ENCODE results near the gene CCL28.

Gene CCL28

GRCh38 chr5:43353668-43354067 is 58.5 kb downstream of the CCL28 start:
- no peak overlapping the region for H3K4me2 ChIP-seq (ENCODE audit: low read length)
- no peak overlapping the region for H3K4me3 ChIP-seq (ENCODE audit: low read length)
- no peaks in the 10 kb centered on the region for H3K36me3 ChIP-seq (ENCODE audit: insufficient read depth, low read length)
- H3K9me3 ChIP-seq (replicated peaks; ENCODE audit: low read length) = no peaks in the 10 kb centered on the region
- peaks cover 9% of the 10 kb centered on the region for H3K27me3 ChIP-seq (ENCODE audit: control insufficient read depth, insufficient read depth, low read length)
- H3K4me1 ChIP-seq (ENCODE audit: control insufficient read depth, insufficient read depth, low read length) = no peaks in the 10 kb centered on the region
- H3K9ac ChIP-seq (ENCODE audit: low read depth, low read length) = no peak overlapping the region

GRCh38 chr5:43352915-43353314 is 59.3 kb downstream of the CCL28 start:
- Histone ChIP-seq H3K4me1 (ENCODE audit: control insufficient read depth, insufficient read depth, low read length) (no peaks in the 10 kb centered on the region), H3K4me2 (ENCODE audit: low read length) (no peak overlapping the region), H3K9me3 (replicated peaks; ENCODE audit: low read length) (no peaks in the 10 kb centered on the region), H3K36me3 (ENCODE audit: insufficient read depth, low read length) (no peaks in the 10 kb centered on the region), H3K4me3 (ENCODE audit: low read length) (no peak overlapping the region), H3K27me3 (ENCODE audit: control insufficient read depth, insufficient read depth, low read length) (peaks cover 8% of the 10 kb centered on the region), H3K9ac (ENCODE audit: low read depth, low read length) (no peak overlapping the region)

- H3K9me3 ChIP-seq (replicated peaks; ENCODE audit: low read length) = no peaks in the 10 kb centered on the region
- no peak overlapping the region for H3K4me2 ChIP-seq (ENCODE audit: low read length)
- no peaks in the 10 kb centered on the region for H3K36me3 ChIP-seq (ENCODE audit: insufficient read depth, low read length)
- H3K9ac ChIP-seq (ENCODE audit: low read depth, low read length) = no peak overlapping the region
- H3K4me1 ChIP-seq (ENCODE audit: control insufficient read depth, insufficient read depth, low read length) = no peaks in the 10 kb centered on the region
- H3K4me3 ChIP-seq (ENCODE audit: low read length) = no peak overlapping the region
- peaks cover 6% of the 10 kb centered on the region for H3K27me3 ChIP-seq (ENCODE audit: control insufficient read depth, insufficient read depth, low read length)
Measured at GRCh38 chr5:43352131-43352530, 60.1 kb downstream of the CCL28 start.

- H3K4me3 ChIP-seq (ENCODE audit: low read length) = no peak overlapping the region
- no peaks in the 10 kb centered on the region for H3K4me1 ChIP-seq (ENCODE audit: control insufficient read depth, insufficient read depth, low read length)
- H3K36me3 ChIP-seq (ENCODE audit: insufficient read depth, low read length) = no peaks in the 10 kb centered on the region
- H3K27me3 ChIP-seq (ENCODE audit: control insufficient read depth, insufficient read depth, low read length) = peaks cover 3% of the 10 kb centered on the region
- no peak overlapping the region for H3K4me2 ChIP-seq (ENCODE audit: low read length)
- H3K9me3 ChIP-seq (replicated peaks; ENCODE audit: low read length) = no peaks in the 10 kb centered on the region
- H3K9ac ChIP-seq (ENCODE audit: low read depth, low read length) = no peak overlapping the region
Measured at GRCh38 chr5:43348861-43349363, 63.3 kb downstream of the CCL28 start.

- Histone ChIP-seq H3K36me3 (ENCODE audit: insufficient read depth, low read length) (no peaks in the 10 kb centered on the region), H3K9me3 (replicated peaks; ENCODE audit: low read length) (no peaks in the 10 kb centered on the region), H3K4me3 (ENCODE audit: low read length) (no peak overlapping the region), H3K9ac (ENCODE audit: low read depth, low read length) (no peak overlapping the region), H3K27me3 (ENCODE audit: control insufficient read depth, insufficient read depth, low read length) (no peaks in the 10 kb centered on the region), H3K4me2 (ENCODE audit: low read length) (no peak overlapping the region), H3K4me1 (ENCODE audit: control insufficient read depth, insufficient read depth, low read length) (no peaks in the 10 kb centered on the region)
Measured at GRCh38 chr5:43348207-43348606, 64.0 kb downstream of the CCL28 start.

- no peaks in the 10 kb centered on the region for H3K4me1 ChIP-seq (ENCODE audit: control insufficient read depth, insufficient read depth, low read length)
- no peak overlapping the region for H3K4me2 ChIP-seq (ENCODE audit: low read length)
- no peaks in the 10 kb centered on the region for H3K27me3 ChIP-seq (ENCODE audit: control insufficient read depth, insufficient read depth, low read length)
- peaks cover 3% of the 10 kb centered on the region for H3K9me3 ChIP-seq (replicated peaks; ENCODE audit: low read length)
- no peak overlapping the region for H3K4me3 ChIP-seq (ENCODE audit: low read length)
- no peak overlapping the region for H3K9ac ChIP-seq (ENCODE audit: low read depth, low read length)
- no peaks in the 10 kb centered on the region for H3K36me3 ChIP-seq (ENCODE audit: insufficient read depth, low read length)
Measured at GRCh38 chr5:43338862-43339261, 73.3 kb downstream of the CCL28 start.

GRCh38 chr5:43336159-43336558 is 76.0 kb downstream of the CCL28 start:
- no peaks in the 10 kb centered on the region for H3K27me3 ChIP-seq (ENCODE audit: control insufficient read depth, insufficient read depth, low read length)
- H3K9ac ChIP-seq (ENCODE audit: low read depth, low read length) = no peak overlapping the region
- H3K36me3 ChIP-seq (ENCODE audit: insufficient read depth, low read length) = no peaks in the 10 kb centered on the region
- no peaks in the 10 kb centered on the region for H3K4me1 ChIP-seq (ENCODE audit: control insufficient read depth, insufficient read depth, low read length)
- no peak overlapping the region for H3K4me3 ChIP-seq (ENCODE audit: low read length)
- H3K9me3 ChIP-seq (replicated peaks; ENCODE audit: low read length) = peaks cover 3% of the 10 kb centered on the region
- H3K4me2 ChIP-seq (ENCODE audit: low read length) = no peak overlapping the region

- Histone ChIP-seq H3K9ac (ENCODE audit: low read depth, low read length) (no peak overlapping the region), H3K4me2 (ENCODE audit: low read length) (no peak overlapping the region), H3K9me3 (replicated peaks; ENCODE audit: low read length) (peaks cover 3% of the 10 kb centered on the region), H3K36me3 (ENCODE audit: insufficient read depth, low read length) (no peaks in the 10 kb centered on the region), H3K27me3 (ENCODE audit: control insufficient read depth, insufficient read depth, low read length) (no peaks in the 10 kb centered on the region), H3K4me1 (ENCODE audit: control insufficient read depth, insufficient read depth, low read length) (no peaks in the 10 kb centered on the region), H3K4me3 (ENCODE audit: low read length) (no peak overlapping the region)
Measured at GRCh38 chr5:43335681-43336080, 76.5 kb downstream of the CCL28 start.

- Histone ChIP-seq H3K4me2 (ENCODE audit: low read length) (no peak overlapping the region), H3K27me3 (ENCODE audit: control insufficient read depth, insufficient read depth, low read length) (no peaks in the 10 kb centered on the region), H3K36me3 (ENCODE audit: insufficient read depth, low read length) (no peaks in the 10 kb centered on the region), H3K9me3 (replicated peaks; ENCODE audit: low read length) (peaks cover 3% of the 10 kb centered on the region), H3K9ac (ENCODE audit: low read depth, low read length) (no peak overlapping the region), H3K4me1 (ENCODE audit: control insufficient read depth, insufficient read depth, low read length) (no peaks in the 10 kb centered on the region), H3K4me3 (ENCODE audit: low read length) (no peak overlapping the region)
Measured at GRCh38 chr5:43332401-43332800, 79.8 kb downstream of the CCL28 start.

Data from skeletal muscle satellite cell (primary cell).